ENCODE data around the gene ANKMY1.

DNA sequence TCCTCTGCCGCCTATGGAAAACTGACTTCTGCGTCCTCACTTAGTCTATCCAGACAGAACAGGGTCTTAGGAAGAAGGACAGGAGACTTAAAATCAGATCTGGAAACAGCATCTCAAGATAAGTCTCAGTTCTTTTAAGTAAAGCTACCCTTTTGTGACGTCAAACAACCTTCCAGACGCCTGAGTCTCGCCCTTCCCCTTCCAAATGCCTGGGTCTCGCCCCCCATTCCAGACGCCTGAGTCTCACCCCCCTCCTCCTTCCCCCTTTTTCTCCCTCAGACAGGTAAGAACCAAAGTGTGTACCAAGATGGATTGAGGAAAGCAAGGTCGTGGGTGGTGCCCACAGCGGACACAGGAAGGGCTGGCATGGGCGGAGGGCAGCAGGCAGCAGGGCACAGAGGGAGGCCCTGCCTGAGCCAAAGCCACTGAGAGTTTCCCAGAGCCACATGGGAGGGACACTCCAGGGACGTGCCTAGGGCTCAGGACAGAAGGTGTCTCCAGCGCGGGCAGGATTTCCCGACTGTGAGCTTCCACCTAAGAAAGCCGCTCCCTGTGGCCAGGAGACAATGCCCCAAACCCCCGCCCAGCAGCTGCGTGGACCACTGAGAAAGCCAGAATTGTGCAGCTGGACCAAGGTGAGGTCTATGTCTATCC, 51.3 kb downstream of the ANKMY1 start:
- TF ChIP-seq KLF16 (tag by site-specific recombination; IDR thresholded peaks at IDR 0.05) (no peak), ZFP3 (tag by site-specific recombination; IDR thresholded peaks at IDR 0.05; ENCODE audit: low read depth) (no peak), HOXC10 (CRISPR knock-in tag; IDR thresholded peaks at IDR 0.05) (no peak), ZNF664 (tag by site-specific recombination; IDR thresholded peaks at IDR 0.05) (no peak), ZNF174 (tag by site-specific recombination; IDR thresholded peaks at IDR 0.05) (no peak), ZNF654 (tag by site-specific recombination; IDR thresholded peaks at IDR 0.05; ENCODE audit: low read depth) (no peak)
- TF ChIP-seq, protein P1, sequence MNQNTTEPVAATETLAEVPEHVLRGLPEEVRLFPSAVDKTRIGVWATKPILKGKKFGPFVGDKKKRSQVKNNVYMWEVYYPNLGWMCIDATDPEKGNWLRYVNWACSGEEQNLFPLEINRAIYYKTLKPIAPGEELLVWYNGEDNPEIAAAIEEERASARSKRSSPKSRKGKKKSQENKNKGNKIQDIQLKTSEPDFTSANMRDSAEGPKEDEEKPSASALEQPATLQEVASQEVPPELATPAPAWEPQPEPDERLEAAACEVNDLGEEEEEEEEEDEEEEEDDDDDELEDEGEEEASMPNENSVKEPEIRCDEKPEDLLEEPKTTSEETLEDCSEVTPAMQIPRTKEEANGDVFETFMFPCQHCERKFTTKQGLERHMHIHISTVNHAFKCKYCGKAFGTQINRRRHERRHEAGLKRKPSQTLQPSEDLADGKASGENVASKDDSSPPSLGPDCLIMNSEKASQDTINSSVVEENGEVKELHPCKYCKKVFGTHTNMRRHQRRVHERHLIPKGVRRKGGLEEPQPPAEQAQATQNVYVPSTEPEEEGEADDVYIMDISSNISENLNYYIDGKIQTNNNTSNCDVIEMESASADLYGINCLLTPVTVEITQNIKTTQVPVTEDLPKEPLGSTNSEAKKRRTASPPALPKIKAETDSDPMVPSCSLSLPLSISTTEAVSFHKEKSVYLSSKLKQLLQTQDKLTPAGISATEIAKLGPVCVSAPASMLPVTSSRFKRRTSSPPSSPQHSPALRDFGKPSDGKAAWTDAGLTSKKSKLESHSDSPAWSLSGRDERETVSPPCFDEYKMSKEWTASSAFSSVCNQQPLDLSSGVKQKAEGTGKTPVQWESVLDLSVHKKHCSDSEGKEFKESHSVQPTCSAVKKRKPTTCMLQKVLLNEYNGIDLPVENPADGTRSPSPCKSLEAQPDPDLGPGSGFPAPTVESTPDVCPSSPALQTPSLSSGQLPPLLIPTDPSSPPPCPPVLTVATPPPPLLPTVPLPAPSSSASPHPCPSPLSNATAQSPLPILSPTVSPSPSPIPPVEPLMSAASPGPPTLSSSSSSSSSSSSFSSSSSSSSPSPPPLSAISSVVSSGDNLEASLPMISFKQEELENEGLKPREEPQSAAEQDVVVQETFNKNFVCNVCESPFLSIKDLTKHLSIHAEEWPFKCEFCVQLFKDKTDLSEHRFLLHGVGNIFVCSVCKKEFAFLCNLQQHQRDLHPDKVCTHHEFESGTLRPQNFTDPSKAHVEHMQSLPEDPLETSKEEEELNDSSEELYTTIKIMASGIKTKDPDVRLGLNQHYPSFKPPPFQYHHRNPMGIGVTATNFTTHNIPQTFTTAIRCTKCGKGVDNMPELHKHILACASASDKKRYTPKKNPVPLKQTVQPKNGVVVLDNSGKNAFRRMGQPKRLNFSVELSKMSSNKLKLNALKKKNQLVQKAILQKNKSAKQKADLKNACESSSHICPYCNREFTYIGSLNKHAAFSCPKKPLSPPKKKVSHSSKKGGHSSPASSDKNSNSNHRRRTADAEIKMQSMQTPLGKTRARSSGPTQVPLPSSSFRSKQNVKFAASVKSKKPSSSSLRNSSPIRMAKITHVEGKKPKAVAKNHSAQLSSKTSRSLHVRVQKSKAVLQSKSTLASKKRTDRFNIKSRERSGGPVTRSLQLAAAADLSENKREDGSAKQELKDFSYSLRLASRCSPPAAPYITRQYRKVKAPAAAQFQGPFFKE (tag by site-specific recombination; IDR thresholded peaks at IDR 0.05; ENCODE audit: borderline replicate concordance), result no peak
- TF ChIP-seq, protein P2, sequence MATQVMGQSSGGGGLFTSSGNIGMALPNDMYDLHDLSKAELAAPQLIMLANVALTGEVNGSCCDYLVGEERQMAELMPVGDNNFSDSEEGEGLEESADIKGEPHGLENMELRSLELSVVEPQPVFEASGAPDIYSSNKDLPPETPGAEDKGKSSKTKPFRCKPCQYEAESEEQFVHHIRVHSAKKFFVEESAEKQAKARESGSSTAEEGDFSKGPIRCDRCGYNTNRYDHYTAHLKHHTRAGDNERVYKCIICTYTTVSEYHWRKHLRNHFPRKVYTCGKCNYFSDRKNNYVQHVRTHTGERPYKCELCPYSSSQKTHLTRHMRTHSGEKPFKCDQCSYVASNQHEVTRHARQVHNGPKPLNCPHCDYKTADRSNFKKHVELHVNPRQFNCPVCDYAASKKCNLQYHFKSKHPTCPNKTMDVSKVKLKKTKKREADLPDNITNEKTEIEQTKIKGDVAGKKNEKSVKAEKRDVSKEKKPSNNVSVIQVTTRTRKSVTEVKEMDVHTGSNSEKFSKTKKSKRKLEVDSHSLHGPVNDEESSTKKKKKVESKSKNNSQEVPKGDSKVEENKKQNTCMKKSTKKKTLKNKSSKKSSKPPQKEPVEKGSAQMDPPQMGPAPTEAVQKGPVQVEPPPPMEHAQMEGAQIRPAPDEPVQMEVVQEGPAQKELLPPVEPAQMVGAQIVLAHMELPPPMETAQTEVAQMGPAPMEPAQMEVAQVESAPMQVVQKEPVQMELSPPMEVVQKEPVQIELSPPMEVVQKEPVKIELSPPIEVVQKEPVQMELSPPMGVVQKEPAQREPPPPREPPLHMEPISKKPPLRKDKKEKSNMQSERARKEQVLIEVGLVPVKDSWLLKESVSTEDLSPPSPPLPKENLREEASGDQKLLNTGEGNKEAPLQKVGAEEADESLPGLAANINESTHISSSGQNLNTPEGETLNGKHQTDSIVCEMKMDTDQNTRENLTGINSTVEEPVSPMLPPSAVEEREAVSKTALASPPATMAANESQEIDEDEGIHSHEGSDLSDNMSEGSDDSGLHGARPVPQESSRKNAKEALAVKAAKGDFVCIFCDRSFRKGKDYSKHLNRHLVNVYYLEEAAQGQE (tag by site-specific recombination; IDR thresholded peaks at IDR 0.05), result no peak
- TF ChIP-seq, protein P3, sequence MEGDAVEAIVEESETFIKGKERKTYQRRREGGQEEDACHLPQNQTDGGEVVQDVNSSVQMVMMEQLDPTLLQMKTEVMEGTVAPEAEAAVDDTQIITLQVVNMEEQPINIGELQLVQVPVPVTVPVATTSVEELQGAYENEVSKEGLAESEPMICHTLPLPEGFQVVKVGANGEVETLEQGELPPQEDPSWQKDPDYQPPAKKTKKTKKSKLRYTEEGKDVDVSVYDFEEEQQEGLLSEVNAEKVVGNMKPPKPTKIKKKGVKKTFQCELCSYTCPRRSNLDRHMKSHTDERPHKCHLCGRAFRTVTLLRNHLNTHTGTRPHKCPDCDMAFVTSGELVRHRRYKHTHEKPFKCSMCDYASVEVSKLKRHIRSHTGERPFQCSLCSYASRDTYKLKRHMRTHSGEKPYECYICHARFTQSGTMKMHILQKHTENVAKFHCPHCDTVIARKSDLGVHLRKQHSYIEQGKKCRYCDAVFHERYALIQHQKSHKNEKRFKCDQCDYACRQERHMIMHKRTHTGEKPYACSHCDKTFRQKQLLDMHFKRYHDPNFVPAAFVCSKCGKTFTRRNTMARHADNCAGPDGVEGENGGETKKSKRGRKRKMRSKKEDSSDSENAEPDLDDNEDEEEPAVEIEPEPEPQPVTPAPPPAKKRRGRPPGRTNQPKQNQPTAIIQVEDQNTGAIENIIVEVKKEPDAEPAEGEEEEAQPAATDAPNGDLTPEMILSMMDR (tag by site-specific recombination; IDR thresholded peaks at IDR 0.05), result no peak
- TF ChIP-seq, protein P4, sequence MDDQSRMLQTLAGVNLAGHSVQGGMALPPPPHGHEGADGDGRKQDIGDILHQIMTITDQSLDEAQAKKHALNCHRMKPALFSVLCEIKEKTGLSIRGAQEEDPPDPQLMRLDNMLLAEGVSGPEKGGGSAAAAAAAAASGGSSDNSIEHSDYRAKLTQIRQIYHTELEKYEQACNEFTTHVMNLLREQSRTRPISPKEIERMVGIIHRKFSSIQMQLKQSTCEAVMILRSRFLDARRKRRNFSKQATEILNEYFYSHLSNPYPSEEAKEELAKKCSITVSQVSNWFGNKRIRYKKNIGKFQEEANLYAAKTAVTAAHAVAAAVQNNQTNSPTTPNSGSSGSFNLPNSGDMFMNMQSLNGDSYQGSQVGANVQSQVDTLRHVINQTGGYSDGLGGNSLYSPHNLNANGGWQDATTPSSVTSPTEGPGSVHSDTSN (CRISPR knock-in tag; IDR thresholded peaks at IDR 0.05), result no peak
- TF ChIP-seq, protein P5, sequence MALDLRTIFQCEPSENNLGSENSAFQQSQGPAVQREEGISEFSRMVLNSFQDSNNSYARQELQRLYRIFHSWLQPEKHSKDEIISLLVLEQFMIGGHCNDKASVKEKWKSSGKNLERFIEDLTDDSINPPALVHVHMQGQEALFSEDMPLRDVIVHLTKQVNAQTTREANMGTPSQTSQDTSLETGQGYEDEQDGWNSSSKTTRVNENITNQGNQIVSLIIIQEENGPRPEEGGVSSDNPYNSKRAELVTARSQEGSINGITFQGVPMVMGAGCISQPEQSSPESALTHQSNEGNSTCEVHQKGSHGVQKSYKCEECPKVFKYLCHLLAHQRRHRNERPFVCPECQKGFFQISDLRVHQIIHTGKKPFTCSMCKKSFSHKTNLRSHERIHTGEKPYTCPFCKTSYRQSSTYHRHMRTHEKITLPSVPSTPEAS (tag by site-specific recombination; IDR thresholded peaks at IDR 0.05), result no peak
- TF ChIP-seq, protein P6, sequence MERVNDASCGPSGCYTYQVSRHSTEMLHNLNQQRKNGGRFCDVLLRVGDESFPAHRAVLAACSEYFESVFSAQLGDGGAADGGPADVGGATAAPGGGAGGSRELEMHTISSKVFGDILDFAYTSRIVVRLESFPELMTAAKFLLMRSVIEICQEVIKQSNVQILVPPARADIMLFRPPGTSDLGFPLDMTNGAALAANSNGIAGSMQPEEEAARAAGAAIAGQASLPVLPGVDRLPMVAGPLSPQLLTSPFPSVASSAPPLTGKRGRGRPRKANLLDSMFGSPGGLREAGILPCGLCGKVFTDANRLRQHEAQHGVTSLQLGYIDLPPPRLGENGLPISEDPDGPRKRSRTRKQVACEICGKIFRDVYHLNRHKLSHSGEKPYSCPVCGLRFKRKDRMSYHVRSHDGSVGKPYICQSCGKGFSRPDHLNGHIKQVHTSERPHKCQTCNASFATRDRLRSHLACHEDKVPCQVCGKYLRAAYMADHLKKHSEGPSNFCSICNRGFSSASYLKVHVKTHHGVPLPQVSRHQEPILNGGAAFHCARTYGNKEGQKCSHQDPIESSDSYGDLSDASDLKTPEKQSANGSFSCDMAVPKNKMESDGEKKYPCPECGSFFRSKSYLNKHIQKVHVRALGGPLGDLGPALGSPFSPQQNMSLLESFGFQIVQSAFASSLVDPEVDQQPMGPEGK (tag by site-specific recombination; IDR thresholded peaks at IDR 0.05), result no peak
- TF ChIP-seq, protein P7, sequence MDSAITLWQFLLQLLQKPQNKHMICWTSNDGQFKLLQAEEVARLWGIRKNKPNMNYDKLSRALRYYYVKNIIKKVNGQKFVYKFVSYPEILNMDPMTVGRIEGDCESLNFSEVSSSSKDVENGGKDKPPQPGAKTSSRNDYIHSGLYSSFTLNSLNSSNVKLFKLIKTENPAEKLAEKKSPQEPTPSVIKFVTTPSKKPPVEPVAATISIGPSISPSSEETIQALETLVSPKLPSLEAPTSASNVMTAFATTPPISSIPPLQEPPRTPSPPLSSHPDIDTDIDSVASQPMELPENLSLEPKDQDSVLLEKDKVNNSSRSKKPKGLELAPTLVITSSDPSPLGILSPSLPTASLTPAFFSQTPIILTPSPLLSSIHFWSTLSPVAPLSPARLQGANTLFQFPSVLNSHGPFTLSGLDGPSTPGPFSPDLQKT (IDR thresholded peaks at IDR 0.05; ENCODE audit: borderline replicate concordance, low read depth, low read length), result no peak

All from HEK293 (cell line).